Hepatocyte (in vitro differentiated cells): ENCODE results near the gene RUSF1. TPM values are rescaled to one million over a fixed set of nuclear protein-coding genes. Genes with fewer than 3 reads are reported as not detected.
"Not testable (repeated sequence)": the region's sequence is repeated elsewhere in the genome, so short reads cannot be mapped to it uniquely, and the experiment has no call there.

ENCODE experiments used
- DNase-seq: peaks from one replicate; pipeline ENCODE4 v3.0.0-alpha.2; 2016; ENCODE audit warnings: low spot score
- H2AFZ ChIP-seq: fragments of 200-600 bp; sonication (generic); 2 replicates; pipeline ENCODE4 v1.6.0; 2016; ENCODE audit warnings: antibody characterized with exemption, mild to moderate bottlenecking
- H3K27ac ChIP-seq: fragments of 200-600 bp; sonication (generic); 2 replicates; pipeline ENCODE4 v1.5.1; 2016; ENCODE audit warnings: mild to moderate bottlenecking
- H3K27me3 ChIP-seq: fragments of 200-600 bp; sonication (generic); 2 replicates; pipeline ENCODE4 v1.6.1; 2016
- H3K36me3 ChIP-seq: fragments of 200-600 bp; sonication (generic); replicated peaks from 2 replicates; pipeline ENCODE4 v1.5.1; 2016; ENCODE audit warnings: low read depth; ENCODE audit not compliant: insufficient read depth
- H3K4me1 ChIP-seq: fragments of 200-600 bp; sonication (generic); 2 replicates; pipeline ENCODE4 v1.5.1; 2016; ENCODE audit warnings: mild to moderate bottlenecking, moderate library complexity; ENCODE audit not compliant: insufficient read depth
- H3K4me2 ChIP-seq: fragments of 200-600 bp; sonication (generic); 2 replicates; pipeline ENCODE4 v1.6.0; 2016
- H3K4me3 ChIP-seq: fragments of 200-600 bp; sonication (generic); 2 replicates; pipeline ENCODE4 v1.5.1; 2016; ENCODE audit warnings: mild to moderate bottlenecking
- H3K79me2 ChIP-seq: fragments of 200-600 bp; sonication (generic); 2 replicates; pipeline ENCODE4 v1.6.0; 2017; ENCODE audit warnings: mild to moderate bottlenecking
- H3K9me2 ChIP-seq: fragments of 200-600 bp; sonication (generic); replicated peaks from 2 replicates; pipeline ENCODE4 v1.6.0; 2017; ENCODE audit warnings: mild to moderate bottlenecking; ENCODE audit not compliant: insufficient read depth
- H3K9me3 ChIP-seq: fragments of 200-600 bp; sonication (generic); 2 replicates; pipeline ENCODE4 v1.5.1; 2016; ENCODE audit warnings: low read depth, mild to moderate bottlenecking
- H4K20me1 ChIP-seq: fragments of 200-600 bp; sonication (generic); 2 replicates; pipeline ENCODE4 v1.6.0; 2016; ENCODE audit warnings: mild to moderate bottlenecking; ENCODE audit not compliant: insufficient read depth, poor library complexity, severe bottlenecking
- CTCF ChIP-seq: fragments of 200-600 bp; sonication (generic); IDR thresholded peaks from 2 replicates; pipeline ENCODE4 v1.5.1; 2016; ENCODE audit warnings: antibody characterized with exemption, mild to moderate bottlenecking; ENCODE audit not compliant: poor library complexity
- EZH2 ChIP-seq: fragments of 200-600 bp; sonication (generic); IDR thresholded peaks from 2 replicates; pipeline ENCODE4 v1.6.1; 2016; ENCODE audit warnings: antibody characterized with exemption, mild to moderate bottlenecking, borderline replicate concordance
- EZH2phosphoT487 ChIP-seq: fragments of 200-600 bp; sonication (generic); IDR thresholded peaks from one replicate; pipeline ENCODE4 v1.6.1; 2018; ENCODE audit warnings: antibody characterized with exemption, mild to moderate bottlenecking, low read depth, moderate library complexity; ENCODE audit not compliant: unreplicated experiment, severe bottlenecking
- WGBS: methylation state at CpG from one replicate; pipeline ENCODE4 v1.1.6; 2016; ENCODE audit warnings: low lambda C conversion rate; ENCODE audit errors: missing lambda C conversion rate; 5-methylcytosine and 5-hydroxymethylcytosine counted together
- polyA plus RNA-seq: library from polyadenylated mRNA; unstranded; fragments of >200 nt; fragmentation: Nextera tagmentation; extraction: Ambion mirVana; gene quantifications from 2 replicates; pipeline ENCODE4 v1.2.1, GENCODE V29; 2016
- total RNA-seq: library from RNA; depleted of rRNA; stranded (reverse); fragments of >200 nt; gene quantifications from 2 replicates; pipeline ENCODE4 v1.2.3, GENCODE V29; 2014

RUSF1 gene
- total RNA-seq = 75.2 and 77.2 TPM in 2 replicates
- 56.6 and 68.0 TPM in 2 replicates for polyA plus RNA-seq

- WGBS = under 1% methylated on average over 52 of the region's 65 CpGs
- Histone ChIP-seq H4K20me1 (no peaks in the 10 kb centered on the region), H3K4me3 (peak within 1 kb of the TSS; percentile 62), H3K4me1 (peaks cover 22% of the 10 kb centered on the region), H3K4me2 (peak within 1 kb of the TSS; percentile 77), H3K79me2 (peaks cover 35% of the 10 kb centered on the region), H3K27ac (peak within 1 kb of the TSS; percentile 95), H3K9me3 (no peaks in the 10 kb centered on the region), H3K9me2 (no peaks in the 10 kb centered on the region), H3K36me3 (no peaks in the 10 kb centered on the region), H3K27me3 (no peaks in the 10 kb centered on the region), H2AFZ (peak within 1 kb of the TSS; percentile 80)
- DNase-seq = peak; percentile 95
- TF ChIP-seq EZH2 (no peak), CTCF (no peak), EZH2phosphoT487 (no peak)
These were observed at the start of gene RUSF1 for GRCh38 chr16:31507929-31508705. TSS of gene RUSF1 (minus strand) at chr16:31508391. CDS start at chr16:31508373, 18 bp downstream.

GRCh38 chr16:31542763-31543162 lies 34.6 kb upstream of the RUSF1 start:
- Histone ChIP-seq H2AFZ (no peak overlapping the region), H4K20me1 (no peaks in the 10 kb centered on the region), H3K4me3 (no peak overlapping the region), H3K4me2 (no peak overlapping the region), H3K4me1 (no peaks in the 10 kb centered on the region), H3K79me2 (no peaks in the 10 kb centered on the region), H3K27ac (no peak overlapping the region), H3K9me3 (no peaks in the 10 kb centered on the region), H3K36me3 (no peaks in the 10 kb centered on the region), H3K27me3 (peaks cover under 1% of the 10 kb centered on the region), H3K9me2 (no peaks in the 10 kb centered on the region)
- WGBS = 91% methylated on average over 4 of the region's 4 CpGs
- DNase-seq = no peak
- no peak for TF ChIP-seq CTCF
- no peak for TF ChIP-seq EZH2
- no peak for TF ChIP-seq EZH2phosphoT487

GRCh38 chr16:31539762-31540161 lies 31.6 kb upstream of the RUSF1 start:
- H3K4me3 ChIP-seq, H3K79me2 ChIP-seq, H3K4me2 ChIP-seq, H4K20me1 ChIP-seq, H3K4me1 ChIP-seq, H3K27ac ChIP-seq, H3K9me3 ChIP-seq, H2AFZ ChIP-seq, H3K36me3 ChIP-seq, DNase-seq, H3K9me2 ChIP-seq: not testable (repeated sequence)
- 83% methylated on average over 4 of the region's 4 CpGs for WGBS
- H3K27me3 ChIP-seq = peaks cover 11% of the 10 kb centered on the region

- H3K36me3 ChIP-seq, H3K9me3 ChIP-seq, DNase-seq, H3K79me2 ChIP-seq, H3K4me2 ChIP-seq, H3K4me1 ChIP-seq, H3K9me2 ChIP-seq, H2AFZ ChIP-seq, H4K20me1 ChIP-seq, H3K4me3 ChIP-seq, H3K27ac ChIP-seq: not testable (repeated sequence)
- peaks cover 11% of the 10 kb centered on the region for H3K27me3 ChIP-seq
- 84% methylated on average over 7 of the region's 7 CpGs for WGBS
These were observed 30.0 kb upstream of the RUSF1 start for GRCh38 chr16:31538243-31538598.
